ENCODE data around the gene CGB3. TPM values are rescaled to one million over a fixed set of nuclear protein-coding genes. Genes with fewer than 3 reads are reported as not detected.

The CGB3 gene
- not detected in 2 replicates for total RNA-seq

GRCh38 chr19:49024233-49024632 is at the start of gene CGB3:
TSS of gene CGB3 (minus strand) at chr19:49024333. CDS start at chr19:49023971, 362 bp downstream.

GRCh38 chr19:49064768-49065611 is 40.9 kb upstream of the CGB3 start, which contains the start of gene NTF4:
TSS of gene NTF4 (minus strand) at chr19:49064818. CDS start at chr19:49061997, 2,821 bp downstream.

GRCh38 chr19:49057636-49058234 is 33.6 kb upstream of the CGB3 start, which contains the start of gene CGB7:
TSS of gene CGB7 (minus strand) at chr19:49057749. CDS start at chr19:49055375, 2,374 bp downstream.

GRCh38 chr19:49049011-49049410 is 24.9 kb upstream of the CGB3 start, which contains the start of gene CGB8:
TSS of gene CGB8 (minus strand) at chr19:49049111. CDS start at chr19:49048739, 372 bp downstream.

GRCh38 chr19:49043548-49043947 is 19.4 kb upstream of the CGB3 start, which contains the start of gene CGB5:
TSS of gene CGB5 (plus strand) at chr19:49043848. CDS start at chr19:49044210, 362 bp downstream.

GRCh38 chr19:49036815-49037214 is 12.7 kb upstream of the CGB3 start, which contains the start of gene CGB1:
TSS of gene CGB1 (minus strand) at chr19:49036895. CDS start at chr19:49036711, 184 bp downstream.

GRCh38 chr19:49031642-49032301 is 7.6 kb upstream of the CGB3 start, which contains the start of gene CGB2:
TSS of gene CGB2 (plus strand) at chr19:49031890. CDS start at chr19:49032096, 206 bp downstream.

GRCh38 chr19:49017041-49017665 is 7.0 kb downstream of the CGB3 start, which contains the start of gene LHB:
TSS of gene LHB (minus strand) at chr19:49017091. CDS start at chr19:49017081, 10 bp downstream.

GRCh38 chr19:48993175-48994034 is 30.7 kb downstream of the CGB3 start, which contains the start of the genes GYS1 and RUVBL2:
TSS of gene GYS1 (minus strand) at chr19:48993309. CDS start at chr19:48993112, 197 bp downstream.
TSS of gene RUVBL2 (plus strand) at chr19:48993887. CDS start at chr19:48993912, 25 bp downstream.

Other genes with a start within 250 kb of the CGB3 start
- gene BCAT2, start 213.3 kb downstream of the CGB3 start, total RNA-seq: 23.5 and 26.8 TPM in 2 replicates
- gene HSD17B14, start 187.8 kb downstream of the CGB3 start, total RNA-seq: 3.0 and 6.2 TPM in 2 replicates
- 5.3 and 7.6 TPM in 2 replicates for gene PLEKHA4, start 155.7 kb downstream of the CGB3 start, total RNA-seq
- 34.9 and 52.9 TPM in 2 replicates for gene PPP1R15A, start 151.9 kb downstream of the CGB3 start, total RNA-seq
- gene TULP2, start 125.6 kb downstream of the CGB3 start, total RNA-seq: 0.09 and 0.11 TPM in 2 replicates
- 142 and 143 TPM in 2 replicates for gene NUCB1, start 124.0 kb downstream of the CGB3 start, total RNA-seq
- gene DHDH, start 90.6 kb downstream of the CGB3 start, total RNA-seq: not detected in 2 replicates
- gene BAX, start 69.5 kb downstream of the CGB3 start, total RNA-seq: 71.3 and 87.3 TPM in 2 replicates
- 786 and 994 TPM in 2 replicates for gene FTL, start 59.0 kb downstream of the CGB3 start, total RNA-seq
- gene GYS1, start 31.0 kb downstream of the CGB3 start, total RNA-seq: 13.4 and 13.8 TPM in 2 replicates
- 106 and 141 TPM in 2 replicates for gene RUVBL2, start 30.4 kb downstream of the CGB3 start, total RNA-seq
- gene LHB, start 7.2 kb downstream of the CGB3 start, total RNA-seq: 0.17 and 0.22 TPM in 2 replicates
- gene CGB2, start 7.6 kb upstream of the CGB3 start, total RNA-seq: not detected in 2 replicates
- not detected in 2 replicates for gene CGB1, start 12.6 kb upstream of the CGB3 start, total RNA-seq
- not detected in 2 replicates for gene CGB5, start 19.5 kb upstream of the CGB3 start, total RNA-seq
- gene CGB8, start 24.8 kb upstream of the CGB3 start, total RNA-seq: not detected in 2 replicates
- not detected in 2 replicates for gene CGB7, start 33.4 kb upstream of the CGB3 start, total RNA-seq
- not detected in 2 replicates for gene NTF4, start 40.5 kb upstream of the CGB3 start, total RNA-seq
- under 0.01 TPM in 1 of 2 replicates, not detected in the other for gene KCNA7, start 48.4 kb upstream of the CGB3 start, total RNA-seq
- 149 and 151 TPM in 2 replicates for gene SNRNP70, start 61.1 kb upstream of the CGB3 start, total RNA-seq
- gene LIN7B, start 90.0 kb upstream of the CGB3 start, total RNA-seq: 1.2 and 2.8 TPM in 2 replicates
- gene C19orf73, start 94.8 kb upstream of the CGB3 start, total RNA-seq: 0.43 TPM in 2 replicates
- 6.6 and 8.0 TPM in 2 replicates for gene PPFIA3, start 95.2 kb upstream of the CGB3 start, total RNA-seq
- under 0.01 TPM in 1 of 2 replicates, not detected in the other for gene HRC, start 131.1 kb upstream of the CGB3 start, total RNA-seq
- 16.2 and 17.2 TPM in 2 replicates for gene TRPM4, start 133.5 kb upstream of the CGB3 start, total RNA-seq